ENCODE data around the gene SNED1.

DNA sequence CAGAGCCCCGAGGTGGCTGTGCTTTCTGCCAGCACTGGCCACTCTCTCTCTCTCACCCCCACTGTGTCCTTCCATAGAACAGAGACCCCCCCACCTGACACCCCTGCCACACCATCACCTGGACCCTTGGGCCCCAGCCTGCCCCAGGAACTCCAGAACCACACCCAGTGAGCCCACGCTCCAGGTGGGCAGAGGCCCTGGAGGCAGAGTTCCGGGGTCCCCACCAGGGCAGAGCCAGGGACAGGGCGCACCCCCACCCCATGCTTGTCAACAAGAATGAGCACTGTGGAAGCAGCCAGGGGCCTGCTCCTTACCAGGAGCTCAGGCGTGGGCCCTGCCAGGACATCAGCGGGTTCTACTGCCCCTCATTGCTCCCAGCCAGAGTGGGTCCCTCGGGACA, 136.3 kb downstream of the SNED1 start:
- TF ChIP-seq, protein P1, sequence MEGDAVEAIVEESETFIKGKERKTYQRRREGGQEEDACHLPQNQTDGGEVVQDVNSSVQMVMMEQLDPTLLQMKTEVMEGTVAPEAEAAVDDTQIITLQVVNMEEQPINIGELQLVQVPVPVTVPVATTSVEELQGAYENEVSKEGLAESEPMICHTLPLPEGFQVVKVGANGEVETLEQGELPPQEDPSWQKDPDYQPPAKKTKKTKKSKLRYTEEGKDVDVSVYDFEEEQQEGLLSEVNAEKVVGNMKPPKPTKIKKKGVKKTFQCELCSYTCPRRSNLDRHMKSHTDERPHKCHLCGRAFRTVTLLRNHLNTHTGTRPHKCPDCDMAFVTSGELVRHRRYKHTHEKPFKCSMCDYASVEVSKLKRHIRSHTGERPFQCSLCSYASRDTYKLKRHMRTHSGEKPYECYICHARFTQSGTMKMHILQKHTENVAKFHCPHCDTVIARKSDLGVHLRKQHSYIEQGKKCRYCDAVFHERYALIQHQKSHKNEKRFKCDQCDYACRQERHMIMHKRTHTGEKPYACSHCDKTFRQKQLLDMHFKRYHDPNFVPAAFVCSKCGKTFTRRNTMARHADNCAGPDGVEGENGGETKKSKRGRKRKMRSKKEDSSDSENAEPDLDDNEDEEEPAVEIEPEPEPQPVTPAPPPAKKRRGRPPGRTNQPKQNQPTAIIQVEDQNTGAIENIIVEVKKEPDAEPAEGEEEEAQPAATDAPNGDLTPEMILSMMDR (IDR thresholded peaks at IDR 0.05), result no peak
- no peak for TF ChIP-seq POLR2A (IDR thresholded peaks at IDR 0.05)

Data from suprapubic skin (tissue), 3 donors.